Astrocyte (in vitro differentiated cells and primary cell): ENCODE results near the gene PRDM15. TPM values are rescaled to one million over a fixed set of nuclear protein-coding genes. Genes with fewer than 3 reads are reported as not detected.

ENCODE experiments used
- DNase-seq: peaks from one replicate; pipeline ENCODE4 v3.0.0-alpha.2; 2010; ENCODE audit warnings: low read depth
- FAIRE-seq: peaks from 2 replicates; lab custom pipeline; 2011; peaks lifted over from hg19 to GRCh38; lab: Jason Lieb, UNC
- H2AFZ ChIP-seq: 2 replicates; pipeline ENCODE4 v1.6.0; 2012; ENCODE audit warnings: low read depth, low read length, inconsistent platforms
- H3K27ac ChIP-seq: 2 replicates; pipeline ENCODE4 v1.5.1; 2011; ENCODE audit warnings: low read depth, low read length, inconsistent platforms
- H3K27me3 ChIP-seq: 2 replicates; pipeline ENCODE4 v1.6.0; 2011; ENCODE audit warnings: low read length, inconsistent platforms; ENCODE audit not compliant: insufficient read depth
- H3K36me3 ChIP-seq: 2 replicates; pipeline ENCODE4 v1.5.1; 2011; ENCODE audit warnings: low read length, inconsistent platforms; ENCODE audit not compliant: insufficient read depth
- H3K4me1 ChIP-seq: 2 replicates; pipeline ENCODE4 v1.5.1; 2011; ENCODE audit warnings: low read length, inconsistent platforms; ENCODE audit not compliant: insufficient read depth
- H3K4me2 ChIP-seq: 2 replicates; pipeline ENCODE4 v1.6.0; 2012; ENCODE audit warnings: low read length, inconsistent platforms
- H3K4me3 ChIP-seq: 2 replicates; pipeline ENCODE4 v1.5.1; 2011; ENCODE audit warnings: low read depth, mild to moderate bottlenecking, low read length, inconsistent platforms; ENCODE audit not compliant: insufficient read depth
- H3K79me2 ChIP-seq: 2 replicates; pipeline ENCODE4 v1.6.0; 2012; ENCODE audit warnings: mild to moderate bottlenecking, low read length, inconsistent platforms; ENCODE audit not compliant: insufficient read depth
- H3K9ac ChIP-seq: 2 replicates; pipeline ENCODE4 v1.6.0; 2012; ENCODE audit warnings: mild to moderate bottlenecking, low read length, inconsistent platforms
- H3K9me3 ChIP-seq: 2 replicates; pipeline ENCODE4 v1.5.1; 2012; ENCODE audit warnings: low read depth, mild to moderate bottlenecking, low read length, inconsistent platforms; ENCODE audit not compliant: insufficient read depth
- H4K20me1 ChIP-seq: 2 replicates; pipeline ENCODE4 v1.6.0; 2012; ENCODE audit warnings: low read length, inconsistent platforms; ENCODE audit not compliant: insufficient read depth
- H3K27ac Mint-ChIP-seq: one replicate; pipeline ENCODE4 v1.8.0; 2021; ENCODE audit warnings: mild to moderate bottlenecking, mixed read lengths; ENCODE audit not compliant: unreplicated experiment
- H3K27me3 Mint-ChIP-seq: one replicate; pipeline ENCODE4 v1.8.0; 2021; ENCODE audit warnings: low read depth, mixed read lengths; ENCODE audit not compliant: unreplicated experiment
- H3K36me3 Mint-ChIP-seq: one replicate; pipeline ENCODE4 v1.8.0; 2021; ENCODE audit warnings: low read depth, mixed read lengths; ENCODE audit not compliant: unreplicated experiment
- H3K4me1 Mint-ChIP-seq: one replicate; pipeline ENCODE4 v1.8.0; 2021; ENCODE audit warnings: low read depth, mixed read lengths; ENCODE audit not compliant: unreplicated experiment
- H3K4me3 Mint-ChIP-seq: one replicate; pipeline ENCODE4 v1.8.0; 2021; ENCODE audit warnings: mild to moderate bottlenecking, moderate library complexity, mixed read lengths; ENCODE audit not compliant: unreplicated experiment
- H3K9me3 Mint-ChIP-seq: one replicate; pipeline ENCODE4 v1.8.0; 2021; ENCODE audit warnings: mild to moderate bottlenecking, mixed read lengths; ENCODE audit not compliant: unreplicated experiment
- CTCF ChIP-seq: IDR thresholded peaks from 2 replicates; pipeline ENCODE4 v1.5.1; 2011; ENCODE audit warnings: low read depth, mild to moderate bottlenecking, inconsistent platforms, low read length, moderate library complexity; ENCODE audit not compliant: insufficient read depth
- EZH2 ChIP-seq: IDR thresholded peaks from 2 replicates; pipeline ENCODE4 v1.6.1; 2012; ENCODE audit warnings: mild to moderate bottlenecking, low read length, inconsistent platforms; ENCODE audit not compliant: insufficient read depth
- total RNA-seq: library from RNA; stranded (reverse); gene quantifications from 2 replicates; pipeline ENCODE4 v1.2.1, GENCODE V29; 2021

The PRDM15 gene
- total RNA-seq, 1 donor from 2014 or later: 6.8 TPM

GRCh38 chr21:41754479-41754891 is 124.7 kb downstream of the PRDM15 start:
- no peak overlapping the region for H2AFZ ChIP-seq
- no peaks in the 10 kb centered on the region for H4K20me1 ChIP-seq
- Mint-ChIP-seq H3K9me3 (no peaks in the 10 kb centered on the region), H3K4me1 (peaks cover 9% of the 10 kb centered on the region), H3K27ac (no peak overlapping the region), H3K36me3 (no peaks in the 10 kb centered on the region), H3K4me3 (no peak overlapping the region), H3K27me3 (peaks cover 7% of the 10 kb centered on the region)
- no peaks in the 10 kb centered on the region for H3K9me3 ChIP-seq
- peaks cover 5% of the 10 kb centered on the region for H3K79me2 ChIP-seq
- no peak overlapping the region for H3K9ac ChIP-seq
- H3K4me3 ChIP-seq: no peak overlapping the region
- H3K27ac ChIP-seq: no peak overlapping the region
- no peak for FAIRE-seq
- no peak overlapping the region for H3K4me2 ChIP-seq
- H3K4me1 ChIP-seq: peaks cover 9% of the 10 kb centered on the region
- no peaks in the 10 kb centered on the region for H3K36me3 ChIP-seq
- TF ChIP-seq CTCF: no peak
- TF ChIP-seq EZH2: no peak
- no peak for DNase-seq
- no peaks in the 10 kb centered on the region for H3K27me3 ChIP-seq

GRCh38 chr21:41753006-41753898 is 125.9 kb downstream of the PRDM15 start:
- H3K27ac ChIP-seq: no peak overlapping the region
- H3K27me3 ChIP-seq: no peaks in the 10 kb centered on the region
- H3K36me3 ChIP-seq: no peaks in the 10 kb centered on the region
- H3K79me2 ChIP-seq: peaks cover 5% of the 10 kb centered on the region
- H2AFZ ChIP-seq: no peak overlapping the region
- peaks cover 9% of the 10 kb centered on the region for H3K4me1 ChIP-seq
- TF ChIP-seq CTCF (no peak), EZH2 (no peak)
- FAIRE-seq (no peak), DNase-seq (no peak)
- no peaks in the 10 kb centered on the region for H4K20me1 ChIP-seq
- no peaks in the 10 kb centered on the region for H3K36me3 Mint-ChIP-seq
- H3K4me3 Mint-ChIP-seq: no peak overlapping the region
- no peak overlapping the region for H3K4me3 ChIP-seq
- no peak overlapping the region for H3K27ac Mint-ChIP-seq
- no peaks in the 10 kb centered on the region for H3K9me3 Mint-ChIP-seq
- H3K9me3 ChIP-seq: no peaks in the 10 kb centered on the region
- H3K4me2 ChIP-seq: no peak overlapping the region
- no peak overlapping the region for H3K9ac ChIP-seq
- H3K27me3 Mint-ChIP-seq: peaks cover 6% of the 10 kb centered on the region
- H3K4me1 Mint-ChIP-seq: peaks cover 9% of the 10 kb centered on the region

- Mint-ChIP-seq H3K4me1 (peaks cover 9% of the 10 kb centered on the region), H3K9me3 (no peaks in the 10 kb centered on the region), H3K27me3 (peaks cover 6% of the 10 kb centered on the region), H3K4me3 (no peak overlapping the region), H3K27ac (no peak overlapping the region), H3K36me3 (no peaks in the 10 kb centered on the region)
- Histone ChIP-seq H3K9ac (no peak overlapping the region), H3K27me3 (no peaks in the 10 kb centered on the region), H3K4me1 (peaks cover 9% of the 10 kb centered on the region), H4K20me1 (no peaks in the 10 kb centered on the region), H3K79me2 (peaks cover 5% of the 10 kb centered on the region), H3K9me3 (no peaks in the 10 kb centered on the region), H3K4me3 (no peak overlapping the region), H3K27ac (no peak overlapping the region), H2AFZ (no peak overlapping the region), H3K4me2 (peak overlapping the region; percentile 45), H3K36me3 (no peaks in the 10 kb centered on the region)
- no peak for TF ChIP-seq CTCF
- TF ChIP-seq EZH2: no peak
- DNase-seq: peak; percentile 38
- peak; percentile 26 for FAIRE-seq
Measured at GRCh38 chr21:41752231-41752681, 126.9 kb downstream of the PRDM15 start.
